A673 (cell line): ENCODE measurements around the gene RAX2. TPM values are rescaled to one million over a fixed set of nuclear protein-coding genes. Genes with fewer than 3 reads are reported as not detected.

Source experiments
- BruUV-seq: library from RNA; stranded (reverse); fragments of 400-500 nt; replicated peaks from 2 replicates; lab custom pipeline; 2021; lab: Mats Ljungman, UMichigan
- CTCF ChIA-PET: fragments of 300-600 bp; sonication (Branson Sonifier 250); formaldehyde crosslinking; loops from one replicate; lab custom pipeline; 2022; ENCODE audit warnings: antibody characterized with exemption; lab: Charles Lee
- POLR2A ChIA-PET: fragments of 300-600 bp; sonication (Branson Sonifier 250); formaldehyde crosslinking; loops from one replicate; lab custom pipeline; 2022; ENCODE audit warnings: antibody characterized with exemption; ENCODE audit not compliant: low non-redundant PET; lab: Charles Lee
- DNase-seq: peaks from one replicate; pipeline ENCODE4 v3.0.0-alpha.2; 2015; ENCODE audit warnings: low spot score
- H3K27ac ChIP-seq: fragments of 200-600 bp; sonication (generic); 2 replicates; pipeline ENCODE4 v1.5.1; 2016; ENCODE audit warnings: mixed run types, low read depth, mild to moderate bottlenecking, mixed read lengths, antibody characterized with exemption, low read length; ENCODE audit not compliant: poor library complexity, severe bottlenecking
- H3K27me3 ChIP-seq: fragments of 200-600 bp; sonication (generic); replicated peaks from 2 replicates; pipeline ENCODE4 v1.6.1; 2017; ENCODE audit warnings: mixed run types, low read depth, mild to moderate bottlenecking, mixed read lengths, antibody characterized with exemption, low read length; ENCODE audit not compliant: insufficient read depth, poor library complexity
- H3K36me3 ChIP-seq: fragments of 200-600 bp; sonication (generic); 2 replicates; pipeline ENCODE4 v1.6.1; 2016; ENCODE audit warnings: mixed run types, mild to moderate bottlenecking, mixed read lengths, antibody characterized with exemption, low read length; ENCODE audit not compliant: insufficient read depth, poor library complexity, severe bottlenecking
- H3K4me1 ChIP-seq: fragments of 200-600 bp; sonication (generic); 2 replicates; pipeline ENCODE4 v1.6.1; 2017; ENCODE audit warnings: mixed run types, mild to moderate bottlenecking, mixed read lengths, antibody characterized with exemption, low read length; ENCODE audit not compliant: insufficient read depth, poor library complexity, severe bottlenecking
- H3K4me3 ChIP-seq: fragments of 200-600 bp; sonication (generic); 2 replicates; pipeline ENCODE4 v1.5.1; 2016; ENCODE audit warnings: low read depth, mixed run types, mild to moderate bottlenecking, mixed read lengths, low read length; ENCODE audit not compliant: poor library complexity, severe bottlenecking
- H3K9me3 ChIP-seq: fragments of 200-600 bp; sonication (generic); 2 replicates; pipeline ENCODE4 v1.6.1; 2016; ENCODE audit warnings: mixed run types, low read depth, mild to moderate bottlenecking, mixed read lengths, antibody characterized with exemption, low read length; ENCODE audit not compliant: poor library complexity, severe bottlenecking
- CTCF ChIP-seq: fragments of 300-800, 200-600 bp; sonication (generic); conservative IDR thresholded peaks from 2 replicates; pipeline ENCODE4 v1.5.1; 2017; ENCODE audit warnings: low read depth, mild to moderate bottlenecking, antibody characterized with exemption, low read length, moderate library complexity, mixed read lengths
- EZH2 ChIP-seq: fragments of 200-600 bp; sonication (generic); IDR thresholded peaks from 2 replicates; pipeline ENCODE4 v1.6.1; 2017; ENCODE audit warnings: borderline replicate concordance, low read depth, mild to moderate bottlenecking, mixed read lengths, antibody characterized with exemption, low read length; ENCODE audit not compliant: poor library complexity, severe bottlenecking
- intact Hi-C: fragments of 100-400 bp; cut with micrococcal nuclease; formaldehyde crosslinking; loops from one replicate; pipeline ENCODE4 v1.10.0; 2022; ENCODE audit not compliant: unreplicated experiment
- total RNA-seq: library from RNA; stranded (reverse); gene quantifications from 2 replicates; pipeline ENCODE4 v1.2.3, GENCODE V29; 2021

Gene RAX2
- total RNA-seq, 1 experiment from 2014 or later, result not detected

- Histone ChIP-seq H3K27ac (no peak overlapping the region), H3K36me3 (no peaks in the 10 kb centered on the region), H3K4me1 (peaks cover 4% of the 10 kb centered on the region), H3K9me3 (no peaks in the 10 kb centered on the region), H3K4me3 (peak overlapping the region; percentile 10), H3K27me3 (peaks cover 21% of the 10 kb centered on the region)
- intact Hi-C loops, result no loop called here
- CTCF ChIA-PET, result no interaction called here
- BruUV-seq, result no TSS peak
- no peak for DNase-seq
- TF ChIP-seq EZH2 (no peak), CTCF (no peak)
- POLR2A ChIA-PET, result interaction anchor here (0.7 kb wide), 1 partner anchor 37 kb away, joined by 8 read pairs; no protein-coding TSS in a partner anchor
Measured at GRCh38 chr19:3721887-3722442, 50.1 kb downstream of the RAX2 start.

- Histone ChIP-seq H3K4me3 (peak overlapping the region; percentile 10), H3K27ac (no peak overlapping the region), H3K9me3 (no peaks in the 10 kb centered on the region), H3K36me3 (no peaks in the 10 kb centered on the region), H3K4me1 (peaks cover 4% of the 10 kb centered on the region), H3K27me3 (peaks cover 21% of the 10 kb centered on the region)
- BruUV-seq, result no TSS peak
- peak; percentile 91 for DNase-seq
- ChIA-PET POLR2A (no interaction called here), CTCF (no interaction called here)
- intact Hi-C loops, result no loop called here
- TF ChIP-seq CTCF (no peak), EZH2 (no peak)
Measured at GRCh38 chr19:3721131-3721886, 50.7 kb downstream of the RAX2 start.

- peaks cover 4% of the 10 kb centered on the region for H3K4me1 ChIP-seq
- BruUV-seq, result no TSS peak
- no peaks in the 10 kb centered on the region for H3K36me3 ChIP-seq
- intact Hi-C loops, result no loop called here
- H3K27me3 ChIP-seq, result peaks cover 21% of the 10 kb centered on the region
- no peak overlapping the region for H3K27ac ChIP-seq
- no peak overlapping the region for H3K4me3 ChIP-seq
- DNase-seq, result no peak
- H3K9me3 ChIP-seq, result no peaks in the 10 kb centered on the region
- ChIA-PET CTCF (no interaction called here), POLR2A (no interaction called here)
- no peak for TF ChIP-seq CTCF
- no peak for TF ChIP-seq EZH2
Measured at GRCh38 chr19:3720349-3720917, 51.6 kb downstream of the RAX2 start.
